GM11168 (cell line): ENCODE results near the gene ESCO1.
"Not testable (repeated sequence)": the region's sequence is repeated elsewhere in the genome, so short reads cannot be mapped to it uniquely, and the experiment has no call there.

Experiments
- in situ Hi-C: fragments of 300-500 bp; cut with MboI; formaldehyde crosslinking; loops from one replicate; pipeline ENCODE4 v1.12.0; 2022; ENCODE audit warnings: low sequenced_read_pairs; ENCODE audit not compliant: unreplicated experiment

Gene ESCO1

GRCh38 chr18:21592361-21592760, 8.1 kb downstream of the ESCO1 start:
- in situ Hi-C loops: not testable (repeated sequence)

GRCh38 chr18:21584391-21584790, 16.1 kb downstream of the ESCO1 start:
- in situ Hi-C loops: no loop called here

GRCh38 chr18:21575656-21576055, 24.8 kb downstream of the ESCO1 start:
- in situ Hi-C loops: no loop called here

- in situ Hi-C loops: no loop called here
Measured at GRCh38 chr18:21571772-21572171, 28.7 kb downstream of the ESCO1 start.

- in situ Hi-C loops: no loop called here
Measured at GRCh38 chr18:21559195-21559594, 41.3 kb downstream of the ESCO1 start.

- in situ Hi-C loops: no loop called here
Measured at GRCh38 chr18:21557607-21558253, 42.8 kb downstream of the ESCO1 start.

GRCh38 chr18:21550510-21550970, 50.0 kb downstream of the ESCO1 start:
- in situ Hi-C loops: no loop called here

GRCh38 chr18:21548647-21549046, 51.9 kb downstream of the ESCO1 start:
- in situ Hi-C loops: no loop called here

- in situ Hi-C loops: no loop called here
Measured at GRCh38 chr18:21546423-21546822, 54.1 kb downstream of the ESCO1 start.

GRCh38 chr18:21538230-21538629, 62.3 kb downstream of the ESCO1 start:
- in situ Hi-C loops: no loop called here

- in situ Hi-C loops: no loop called here
Measured at GRCh38 chr18:21534327-21534726, 66.2 kb downstream of the ESCO1 start.

- in situ Hi-C loops: no loop called here
Measured at GRCh38 chr18:21526463-21526862, 74.0 kb downstream of the ESCO1 start.

- in situ Hi-C loops: no loop called here
Measured at GRCh38 chr18:21525916-21526315, 74.6 kb downstream of the ESCO1 start.

GRCh38 chr18:21522530-21522929, 78.0 kb downstream of the ESCO1 start:
- in situ Hi-C loops: no loop called here

GRCh38 chr18:21513741-21514140, 86.8 kb downstream of the ESCO1 start:
- in situ Hi-C loops: no loop called here

- in situ Hi-C loops: no loop called here
Measured at GRCh38 chr18:21513292-21513691, 87.2 kb downstream of the ESCO1 start.

- in situ Hi-C loops: no loop called here
Measured at GRCh38 chr18:21509062-21509461, 91.4 kb downstream of the ESCO1 start.

GRCh38 chr18:21507913-21508701, 92.4 kb downstream of the ESCO1 start:
- in situ Hi-C loops: no loop called here

- in situ Hi-C loops: no loop called here
Measured at GRCh38 chr18:21502661-21503060, 97.8 kb downstream of the ESCO1 start.

GRCh38 chr18:21499997-21500396, 100.5 kb downstream of the ESCO1 start:
- in situ Hi-C loops: loop anchor here (25.0 kb wide), 1 partner anchor 462 kb away; no protein-coding TSS in a partner anchor

GRCh38 chr18:21496277-21496835, 104.1 kb downstream of the ESCO1 start:
- in situ Hi-C loops: loop anchor here (25.0 kb wide), 1 partner anchor 466 kb away; no protein-coding TSS in a partner anchor
